OCI-LY3 (cell line): ENCODE results near the gene MKLN1.

Source experiments
- CTCF ChIP-seq: fragments of 200-600, 300-600 bp; sonication (generic); IDR thresholded peaks from 2 replicates; pipeline ENCODE4 v1.5.1; 2014; ENCODE audit warnings: antibody characterized with exemption, low read length, low read depth
- EZH2phosphoT487 ChIP-seq: fragments of 200-600 bp; shearing (Covaris generic); IDR thresholded peaks from 2 replicates; pipeline ENCODE4 v1.6.1; 2018; ENCODE audit warnings: antibody characterized with exemption, mixed run types, low read depth

GRCh38 chr7:131307627-131308026 lies 20.0 kb upstream of the MKLN1 start:
- TF ChIP-seq CTCF, result no peak
- no peak for TF ChIP-seq EZH2phosphoT487
